SK-N-SH (cell line): ENCODE results near the gene SMNDC1. TPM values are rescaled to one million over a fixed set of nuclear protein-coding genes. Genes with fewer than 3 reads are reported as not detected.

Experiments used
- CTCF ChIA-PET: fragments of 300-600, 350-600 bp; formaldehyde crosslinking; extraction: SDS; loops from one replicate; lab custom pipeline; 2021; lab: Yijun Ruan, JAX
- POLR2A ChIA-PET: fragments of 350-600 bp; sonication (Branson Sonifier 250); formaldehyde crosslinking; extraction: SDS; loops from one replicate; lab custom pipeline; 2020; ENCODE audit warnings: antibody characterized with exemption, inconsistent platforms; lab: Yijun Ruan, JAX
- DNase-seq: peaks from one replicate; pipeline ENCODE4 v3.0.0; 2012
- H2AFZ ChIP-seq: fragments of 200-600 bp; sonication (generic); 2 replicates; pipeline ENCODE4 v1.8.1; 2016; ENCODE audit warnings: antibody characterized with exemption, mild to moderate bottlenecking, low read depth
- H3F3A ChIP-seq: fragments of 200-600 bp; sonication (generic); replicated peaks from 2 replicates; pipeline ENCODE3; 2016; ENCODE audit warnings: antibody characterized with exemption, mild to moderate bottlenecking; ENCODE audit not compliant: insufficient read depth
- H3K27ac ChIP-seq, 2 experiments: fragments of 200-500 bp in 1 of 2; fragments of 200-600 bp in 1 of 2; sonication (Bioruptor generic) in 1 of 2; sonication (generic), shearing (Covaris generic) in 1 of 2; 2 replicates each; pipeline versions ENCODE4 v1.5.1 to v1.6.1; 2014 to 2016; ENCODE audit warnings: low read depth in 2 of 2, inconsistent platforms in 1 of 2, low read length in 1 of 2, mild to moderate bottlenecking in 1 of 2, mixed read lengths in 1 of 2
- H3K27me3 ChIP-seq: fragments of 200-600 bp; sonication (generic), shearing (Covaris generic); 2 replicates; pipeline ENCODE4 v1.6.1; 2016; ENCODE audit warnings: mixed run types; ENCODE audit not compliant: insufficient read depth
- H3K36me3 ChIP-seq, 2 experiments: fragments of 200-500 bp in 1 of 2; fragments of 200-600 bp in 1 of 2; sonication (Bioruptor generic) in 1 of 2; sonication (generic) in 1 of 2; replicated peaks in 1 of 2; 2 replicates each; pipeline versions ENCODE3 to v1.5.1; 2014 to 2016; ENCODE audit warnings: low read length in 1 of 2, mild to moderate bottlenecking in 1 of 2; ENCODE audit not compliant: insufficient read depth in 2 of 2, control insufficient read depth in 1 of 2
- H3K4me1 ChIP-seq, 2 experiments: fragments of 200-500 bp in 1 of 2; fragments of 200-600 bp in 1 of 2; sonication (Bioruptor generic) in 1 of 2; sonication (generic), shearing (Covaris generic) in 1 of 2; 2 replicates each; pipeline versions ENCODE4 v1.5.1 to v1.6.1; 2014 to 2016; ENCODE audit warnings: low read depth in 1 of 2, low read length in 1 of 2, mixed run types in 1 of 2; ENCODE audit not compliant: insufficient read depth in 2 of 2, control insufficient read depth in 1 of 2
- H3K4me2 ChIP-seq: fragments of 200-600 bp; sonication (generic), shearing (Covaris generic); 2 replicates; pipeline ENCODE4 v1.6.1; 2017; ENCODE audit warnings: mixed run types
- H3K4me3 ChIP-seq, 2 experiments: fragments of 200-500 bp in 1 of 2; fragments of 200-600 bp in 1 of 2; sonication (Bioruptor generic) in 1 of 2; sonication (generic), shearing (Covaris generic) in 1 of 2; 2 replicates each; pipeline versions ENCODE4 v1.5.1 to v1.8.1; 2014 to 2016; ENCODE audit warnings: low read depth in 2 of 2, inconsistent platforms in 1 of 2, low read length in 1 of 2, mild to moderate bottlenecking in 1 of 2, mixed read lengths in 1 of 2, moderate library complexity in 1 of 2
- H3K79me2 ChIP-seq: fragments of 200-600 bp; sonication (generic); 2 replicates; pipeline ENCODE4 v1.8.1; 2017; ENCODE audit warnings: mild to moderate bottlenecking; ENCODE audit not compliant: insufficient read depth
- H3K9ac ChIP-seq: fragments of 200-600 bp; sonication (generic); 2 replicates; pipeline ENCODE4 v1.6.1; 2017; ENCODE audit warnings: mixed run types
- H3K9me2 ChIP-seq: fragments of 200-600 bp; sonication (generic); 2 replicates; pipeline ENCODE4 v1.6.1; 2017; ENCODE audit warnings: mixed run types
- H3K9me3 ChIP-seq: fragments of 200-600 bp; sonication (generic); 2 replicates; pipeline ENCODE4 v1.6.1; 2017; ENCODE audit warnings: mixed run types, mild to moderate bottlenecking, moderate library complexity
- H4K20me1 ChIP-seq: fragments of 200-600 bp; sonication (generic); 2 replicates; pipeline ENCODE4 v1.6.1; 2017; ENCODE audit warnings: mild to moderate bottlenecking, mixed run types; ENCODE audit not compliant: insufficient read depth
- GATA2 ChIP-seq: sonication (generic); formaldehyde crosslinking; IDR thresholded peaks from 2 replicates; pipeline ENCODE4 v1.5.0; 2020; ENCODE audit warnings: mild to moderate bottlenecking, missing genetic modification reagents
- MAX ChIP-seq: IDR thresholded peaks from 2 replicates; pipeline ENCODE4 v1.4.0; 2012; ENCODE audit warnings: low read depth
- MEF2A ChIP-seq: IDR thresholded peaks from 2 replicates; pipeline ENCODE4 v1.4.0; 2012; ENCODE audit warnings: low read depth, borderline replicate concordance
- RAD21 ChIP-seq: IDR thresholded peaks from 2 replicates; pipeline ENCODE4 v1.6.1; 2012; ENCODE audit warnings: mild to moderate bottlenecking, low read length
- SIN3A ChIP-seq: IDR thresholded peaks from 2 replicates; pipeline ENCODE4 v1.6.1; 2012; ENCODE audit warnings: low read depth, mild to moderate bottlenecking, low read length, moderate library complexity, borderline replicate concordance
- SMC3 ChIP-seq: IDR thresholded peaks from 2 replicates; pipeline ENCODE4 v1.6.1; 2012; ENCODE audit warnings: low read depth, low read length, improper control_type of control experiment
- WGBS: methylation state at CpG from one replicate; pipeline ENCODE4 v1.1.6; 2017; ENCODE audit warnings: low lambda C conversion rate; 5-methylcytosine and 5-hydroxymethylcytosine counted together
- polyA plus RNA-seq, 3 experiments: library from polyadenylated mRNA; depleted of rRNA; stranded (reverse); fragments of >200 nt; gene quantifications; 2 replicates each; pipeline ENCODE4 v1.2.3, GENCODE V29; 2012
- TF ChIP-seq, protein P1 (sequence below): IDR thresholded peaks from 2 replicates; pipeline ENCODE4 v1.6.1; 2012; ENCODE audit warnings: mild to moderate bottlenecking, low read depth, low read length, moderate library complexity
- TF ChIP-seq, protein P2 (sequence below): fragments of 200-600 bp; sonication (generic); IDR thresholded peaks from 2 replicates; pipeline ENCODE4 v1.6.1; 2017; ENCODE audit warnings: antibody characterized with exemption, mild to moderate bottlenecking, moderate library complexity

Gene SMNDC1
- polyA plus RNA-seq, 1 of the 3 experiments (the other 2 are of a cell fraction): 13.3 TPM

GRCh38 chr10:110305767-110306451, 1.2 kb upstream of the SMNDC1 start:
- Histone ChIP-seq H3F3A (peaks cover 12% of the 10 kb centered on the region), H2AFZ (peak overlapping the region; percentile 79), H3K9me3 (no peaks in the 10 kb centered on the region)
- TF ChIP-seq GATA2 (CRISPR knock-in tag): no peak
- TF ChIP-seq MEF2A: no peak
- TF ChIP-seq MAX: 0 out of 2 replicates have a peak, but pooled peaks have one; percentile 41
- TF ChIP-seq, protein P1, sequence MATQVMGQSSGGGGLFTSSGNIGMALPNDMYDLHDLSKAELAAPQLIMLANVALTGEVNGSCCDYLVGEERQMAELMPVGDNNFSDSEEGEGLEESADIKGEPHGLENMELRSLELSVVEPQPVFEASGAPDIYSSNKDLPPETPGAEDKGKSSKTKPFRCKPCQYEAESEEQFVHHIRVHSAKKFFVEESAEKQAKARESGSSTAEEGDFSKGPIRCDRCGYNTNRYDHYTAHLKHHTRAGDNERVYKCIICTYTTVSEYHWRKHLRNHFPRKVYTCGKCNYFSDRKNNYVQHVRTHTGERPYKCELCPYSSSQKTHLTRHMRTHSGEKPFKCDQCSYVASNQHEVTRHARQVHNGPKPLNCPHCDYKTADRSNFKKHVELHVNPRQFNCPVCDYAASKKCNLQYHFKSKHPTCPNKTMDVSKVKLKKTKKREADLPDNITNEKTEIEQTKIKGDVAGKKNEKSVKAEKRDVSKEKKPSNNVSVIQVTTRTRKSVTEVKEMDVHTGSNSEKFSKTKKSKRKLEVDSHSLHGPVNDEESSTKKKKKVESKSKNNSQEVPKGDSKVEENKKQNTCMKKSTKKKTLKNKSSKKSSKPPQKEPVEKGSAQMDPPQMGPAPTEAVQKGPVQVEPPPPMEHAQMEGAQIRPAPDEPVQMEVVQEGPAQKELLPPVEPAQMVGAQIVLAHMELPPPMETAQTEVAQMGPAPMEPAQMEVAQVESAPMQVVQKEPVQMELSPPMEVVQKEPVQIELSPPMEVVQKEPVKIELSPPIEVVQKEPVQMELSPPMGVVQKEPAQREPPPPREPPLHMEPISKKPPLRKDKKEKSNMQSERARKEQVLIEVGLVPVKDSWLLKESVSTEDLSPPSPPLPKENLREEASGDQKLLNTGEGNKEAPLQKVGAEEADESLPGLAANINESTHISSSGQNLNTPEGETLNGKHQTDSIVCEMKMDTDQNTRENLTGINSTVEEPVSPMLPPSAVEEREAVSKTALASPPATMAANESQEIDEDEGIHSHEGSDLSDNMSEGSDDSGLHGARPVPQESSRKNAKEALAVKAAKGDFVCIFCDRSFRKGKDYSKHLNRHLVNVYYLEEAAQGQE: no peak
- 0 out of 2 replicates have a peak, but pooled peaks have one; percentile 30 for TF ChIP-seq SIN3A
- peak; percentile 51 for TF ChIP-seq SMC3
- TF ChIP-seq RAD21: peak; percentile 78
- TF ChIP-seq, protein P2, sequence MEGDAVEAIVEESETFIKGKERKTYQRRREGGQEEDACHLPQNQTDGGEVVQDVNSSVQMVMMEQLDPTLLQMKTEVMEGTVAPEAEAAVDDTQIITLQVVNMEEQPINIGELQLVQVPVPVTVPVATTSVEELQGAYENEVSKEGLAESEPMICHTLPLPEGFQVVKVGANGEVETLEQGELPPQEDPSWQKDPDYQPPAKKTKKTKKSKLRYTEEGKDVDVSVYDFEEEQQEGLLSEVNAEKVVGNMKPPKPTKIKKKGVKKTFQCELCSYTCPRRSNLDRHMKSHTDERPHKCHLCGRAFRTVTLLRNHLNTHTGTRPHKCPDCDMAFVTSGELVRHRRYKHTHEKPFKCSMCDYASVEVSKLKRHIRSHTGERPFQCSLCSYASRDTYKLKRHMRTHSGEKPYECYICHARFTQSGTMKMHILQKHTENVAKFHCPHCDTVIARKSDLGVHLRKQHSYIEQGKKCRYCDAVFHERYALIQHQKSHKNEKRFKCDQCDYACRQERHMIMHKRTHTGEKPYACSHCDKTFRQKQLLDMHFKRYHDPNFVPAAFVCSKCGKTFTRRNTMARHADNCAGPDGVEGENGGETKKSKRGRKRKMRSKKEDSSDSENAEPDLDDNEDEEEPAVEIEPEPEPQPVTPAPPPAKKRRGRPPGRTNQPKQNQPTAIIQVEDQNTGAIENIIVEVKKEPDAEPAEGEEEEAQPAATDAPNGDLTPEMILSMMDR: peak; percentile 85
- TF ChIP-seq, all 33 proteins: peak for 5
- WGBS: 73% methylated on average over 17 of the region's 17 CpGs
- H3K9ac ChIP-seq: peak overlapping the region; percentile 30; the same call in 1 of the 2 replicates
- peaks cover 29% of the 10 kb centered on the region for H4K20me1 ChIP-seq
- H3K27ac ChIP-seq: peak overlapping the region; percentile 93 to 95
- ChIA-PET POLR2A (interaction anchor here (1.4 kb wide), 1 partner anchor 95 kb away, joined by 5 read pairs; no protein-coding TSS in a partner anchor), CTCF (interaction anchor here (0.6 to 4.0 kb wide), 20 partner anchors 10 to 576 kb away, joined by 3 to 34 read pairs (median 4); partner anchors contain the start of gene DUSP5)
- H3K9me2 ChIP-seq: no peaks in the 10 kb centered on the region
- H3K4me1 ChIP-seq: peaks cover 9 to 22% of the 10 kb centered on the region in 2 experiments
- DNase-seq: peak; percentile 51
- H3K36me3 ChIP-seq: peaks cover 23 to 25% of the 10 kb centered on the region in 2 experiments
- H3K27me3 ChIP-seq: no peaks in the 10 kb centered on the region
- peaks cover 39% of the 10 kb centered on the region for H3K79me2 ChIP-seq
- H3K4me3 ChIP-seq: peak overlapping the region; percentile 16 to 94; a peak in 2 of 4 replicates
- H3K4me2 ChIP-seq: peak overlapping the region; percentile 72; the same call in 1 of the 2 replicates
